Measurements from ENCODE around the gene EML1.

The EML1 gene

DNA sequence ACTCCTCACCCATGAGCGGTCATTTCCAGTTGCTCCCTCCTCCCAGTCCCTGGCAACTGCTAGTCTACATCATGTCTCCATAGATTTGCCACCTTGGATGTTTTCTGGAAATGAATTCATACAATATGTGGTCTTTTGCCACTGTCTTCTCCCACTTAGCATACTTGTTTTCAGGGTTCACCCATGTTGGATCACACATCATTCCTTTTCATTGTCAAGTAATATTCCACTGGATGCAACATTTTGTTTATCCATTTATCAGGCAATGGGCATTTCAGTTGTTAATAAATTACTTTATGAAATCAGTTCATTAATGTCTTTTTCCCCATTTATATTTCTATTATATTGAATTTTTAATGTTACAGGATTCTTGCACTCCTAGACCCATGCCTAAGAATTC, 64.3 kb downstream of the EML1 start:
- Histone ChIP-seq H3K4me1 (ENCODE audit: control insufficient read depth in 1 of 2, insufficient read depth in 1 of 2, low read depth in 1 of 2, low read length in 1 of 2) (no peaks in the 10 kb centered on the region), H3K36me3 (no peaks in the 10 kb centered on the region), H3K27me3 (peaks cover 61% of the 10 kb centered on the region), H3K4me3 (ENCODE audit: low read depth in 1 of 2, low read length in 1 of 2) (no peak overlapping the region), H3K9me3 (no peaks in the 10 kb centered on the region), H3K27ac (no peak overlapping the region)
- TF ChIP-seq, protein P1, sequence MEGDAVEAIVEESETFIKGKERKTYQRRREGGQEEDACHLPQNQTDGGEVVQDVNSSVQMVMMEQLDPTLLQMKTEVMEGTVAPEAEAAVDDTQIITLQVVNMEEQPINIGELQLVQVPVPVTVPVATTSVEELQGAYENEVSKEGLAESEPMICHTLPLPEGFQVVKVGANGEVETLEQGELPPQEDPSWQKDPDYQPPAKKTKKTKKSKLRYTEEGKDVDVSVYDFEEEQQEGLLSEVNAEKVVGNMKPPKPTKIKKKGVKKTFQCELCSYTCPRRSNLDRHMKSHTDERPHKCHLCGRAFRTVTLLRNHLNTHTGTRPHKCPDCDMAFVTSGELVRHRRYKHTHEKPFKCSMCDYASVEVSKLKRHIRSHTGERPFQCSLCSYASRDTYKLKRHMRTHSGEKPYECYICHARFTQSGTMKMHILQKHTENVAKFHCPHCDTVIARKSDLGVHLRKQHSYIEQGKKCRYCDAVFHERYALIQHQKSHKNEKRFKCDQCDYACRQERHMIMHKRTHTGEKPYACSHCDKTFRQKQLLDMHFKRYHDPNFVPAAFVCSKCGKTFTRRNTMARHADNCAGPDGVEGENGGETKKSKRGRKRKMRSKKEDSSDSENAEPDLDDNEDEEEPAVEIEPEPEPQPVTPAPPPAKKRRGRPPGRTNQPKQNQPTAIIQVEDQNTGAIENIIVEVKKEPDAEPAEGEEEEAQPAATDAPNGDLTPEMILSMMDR (IDR thresholded peaks at IDR 0.05), result no peak

DNA sequence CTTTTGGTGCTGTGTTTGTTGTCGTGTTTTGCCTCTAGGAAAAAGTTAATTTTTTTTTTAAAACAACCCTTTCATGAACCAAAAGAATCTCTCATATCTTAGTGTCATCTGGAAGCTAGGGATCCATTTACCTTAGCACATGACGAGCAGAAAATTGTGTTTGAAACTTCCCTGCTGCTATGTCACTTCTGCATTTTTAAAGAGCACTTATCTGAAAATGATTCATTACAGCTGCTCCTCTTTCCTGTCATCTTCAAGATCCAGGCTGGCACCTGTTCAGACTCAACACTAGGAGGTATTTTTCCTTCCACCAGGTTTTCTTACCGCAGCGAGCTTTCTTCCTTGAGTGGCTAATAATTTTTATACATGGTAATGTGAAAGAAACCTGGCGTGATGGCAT, 67.0 kb downstream of the EML1 start:
- TF ChIP-seq, protein P1 (IDR thresholded peaks at IDR 0.05), result no peak
- no peaks in the 10 kb centered on the region for H3K9me3 ChIP-seq
- no peak overlapping the region for H3K27ac ChIP-seq
- H3K4me1 ChIP-seq (ENCODE audit: control insufficient read depth in 1 of 2, insufficient read depth in 1 of 2, low read depth in 1 of 2, low read length in 1 of 2), result no peaks in the 10 kb centered on the region
- H3K27me3 ChIP-seq, result peaks cover 61% of the 10 kb centered on the region
- H3K4me3 ChIP-seq (ENCODE audit: low read depth in 1 of 2, low read length in 1 of 2), result no peak overlapping the region
- no peaks in the 10 kb centered on the region for H3K36me3 ChIP-seq

DNA sequence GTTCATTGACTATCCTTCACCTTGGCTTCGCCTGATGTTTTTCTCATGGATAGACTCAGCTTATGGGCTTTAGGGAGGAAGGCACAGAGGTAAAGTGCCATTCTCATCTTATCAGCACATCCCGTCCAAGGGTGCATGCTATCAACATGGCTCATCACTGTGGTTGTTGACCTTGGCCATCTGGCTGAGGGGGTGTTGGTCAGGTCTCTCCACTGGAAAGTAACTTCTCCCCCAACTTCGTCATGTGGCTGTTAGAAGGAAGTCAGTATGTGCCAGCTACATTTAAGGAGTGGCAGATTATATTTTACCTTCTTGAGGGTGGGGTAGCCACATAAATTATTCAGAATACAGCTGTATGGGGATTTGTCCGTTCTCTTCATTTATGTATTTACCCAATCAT, 68.9 kb downstream of the EML1 start:
- TF ChIP-seq, protein P1 (IDR thresholded peaks at IDR 0.05), result no peak
- Histone ChIP-seq H3K36me3 (no peaks in the 10 kb centered on the region), H3K4me1 (ENCODE audit: control insufficient read depth in 1 of 2, insufficient read depth in 1 of 2, low read depth in 1 of 2, low read length in 1 of 2) (no peaks in the 10 kb centered on the region), H3K27ac (no peak overlapping the region), H3K27me3 (peaks cover 68% of the 10 kb centered on the region), H3K4me3 (ENCODE audit: low read depth in 1 of 2, low read length in 1 of 2) (no peak overlapping the region), H3K9me3 (no peaks in the 10 kb centered on the region)

DNA sequence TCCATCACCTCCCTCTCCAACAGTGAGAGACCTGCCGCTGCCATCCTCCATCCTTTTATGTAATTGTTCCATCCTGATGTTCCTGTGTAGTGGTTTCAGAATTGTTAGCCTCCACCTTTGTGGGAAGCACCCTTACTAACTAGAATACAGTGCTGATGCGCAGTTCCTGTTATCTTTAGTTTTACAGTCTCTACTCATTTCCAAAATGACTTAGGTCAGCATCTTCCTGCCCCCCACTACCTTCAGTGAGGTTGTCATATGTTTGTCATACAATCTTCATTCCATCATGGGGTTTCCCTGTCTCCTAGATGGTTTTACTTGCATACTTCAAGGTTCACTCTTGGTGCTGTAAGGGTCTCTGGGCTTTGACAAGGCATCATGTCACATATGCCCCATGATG, 69.8 kb downstream of the EML1 start:
- Histone ChIP-seq H3K9me3 (no peaks in the 10 kb centered on the region), H3K4me1 (ENCODE audit: control insufficient read depth in 1 of 2, insufficient read depth in 1 of 2, low read depth in 1 of 2, low read length in 1 of 2) (no peaks in the 10 kb centered on the region), H3K4me3 (ENCODE audit: low read depth in 1 of 2, low read length in 1 of 2) (no peak overlapping the region), H3K27ac (no peak overlapping the region), H3K27me3 (peaks cover 68% of the 10 kb centered on the region), H3K36me3 (no peaks in the 10 kb centered on the region)
- TF ChIP-seq, protein P1 (IDR thresholded peaks at IDR 0.05), result no peak

DNA sequence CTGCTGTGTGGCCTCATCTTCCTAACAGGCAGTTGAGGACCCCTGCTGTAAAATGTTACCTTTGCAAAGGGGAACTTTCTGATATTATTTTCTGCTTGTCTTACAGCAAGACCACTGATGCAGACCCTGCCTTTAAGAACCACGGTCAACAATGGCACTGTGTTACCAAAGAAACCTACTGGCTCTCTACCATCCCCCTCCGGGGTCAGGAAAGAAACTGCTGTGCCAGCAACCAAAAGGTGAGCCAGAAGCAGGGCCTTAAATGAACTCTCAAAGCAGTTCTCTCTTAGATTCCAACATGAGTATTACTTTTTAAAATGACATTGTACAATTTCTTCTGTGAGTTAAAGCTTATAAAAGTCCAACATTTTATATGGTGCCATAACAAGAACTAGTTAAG, 72.2 kb downstream of the EML1 start:
- H3K27ac ChIP-seq, result no peak overlapping the region
- H3K27me3 ChIP-seq, result peaks cover 76% of the 10 kb centered on the region
- H3K9me3 ChIP-seq, result no peaks in the 10 kb centered on the region
- no peaks in the 10 kb centered on the region for H3K4me1 ChIP-seq (ENCODE audit: control insufficient read depth in 1 of 2, insufficient read depth in 1 of 2, low read depth in 1 of 2, low read length in 1 of 2)
- H3K36me3 ChIP-seq, result no peaks in the 10 kb centered on the region
- TF ChIP-seq, protein P1 (IDR thresholded peaks at IDR 0.05), result no peak
- no peak overlapping the region for H3K4me3 ChIP-seq (ENCODE audit: low read depth in 1 of 2, low read length in 1 of 2)

DNA sequence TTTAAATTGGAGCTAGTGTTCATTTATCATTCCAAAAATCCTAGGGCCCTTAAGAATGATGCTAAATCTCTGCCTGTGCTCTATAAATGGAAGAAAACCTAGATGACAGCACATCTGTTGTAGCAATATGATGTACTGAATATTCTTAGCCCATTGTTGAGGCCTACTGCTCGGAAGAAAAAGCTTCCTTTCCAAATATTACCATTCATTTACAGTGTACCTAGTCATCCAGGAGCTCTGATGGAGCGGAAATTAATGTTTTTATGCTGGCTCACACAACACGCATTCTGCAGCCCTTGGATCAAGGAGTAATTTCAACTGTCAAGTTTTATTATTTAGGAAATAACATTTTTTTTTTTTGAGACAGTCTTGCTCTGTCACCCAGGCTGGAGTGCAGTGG, 77.4 kb downstream of the EML1 start:
- H3K36me3 ChIP-seq, result no peaks in the 10 kb centered on the region
- H3K27me3 ChIP-seq, result peaks cover 76% of the 10 kb centered on the region
- H3K27ac ChIP-seq, result no peak overlapping the region
- no peaks in the 10 kb centered on the region for H3K9me3 ChIP-seq
- H3K4me1 ChIP-seq (ENCODE audit: control insufficient read depth in 1 of 2, insufficient read depth in 1 of 2, low read depth in 1 of 2, low read length in 1 of 2), result no peaks in the 10 kb centered on the region
- TF ChIP-seq, protein P1 (IDR thresholded peaks at IDR 0.05), result no peak
- H3K4me3 ChIP-seq (ENCODE audit: low read depth in 1 of 2, low read length in 1 of 2), result no peak overlapping the region

All from neutrophil (primary cell).